HepG2 (cell line): ENCODE results near the gene TEX14. TPM values are rescaled to one million over a fixed set of nuclear protein-coding genes. Genes with fewer than 3 reads are reported as not detected.

Experiments used
- AFF4 ChIP-seq: sonication (generic); formaldehyde crosslinking; IDR thresholded peaks from 2 replicates; pipeline ENCODE4 v1.4.0; 2020; ENCODE audit warnings: missing genetic modification reagents
- CENPT ChIP-seq: sonication (generic); formaldehyde crosslinking; IDR thresholded peaks from 2 replicates; pipeline ENCODE4 v1.8.0; 2022; ENCODE audit warnings: low read depth, mild to moderate bottlenecking, moderate library complexity, missing genetic modification reagents
- ETV6 ChIP-seq: sonication (generic); formaldehyde crosslinking; conservative IDR thresholded peaks from 2 replicates; pipeline ENCODE4 v1.4.0; 2020; ENCODE audit warnings: missing genetic modification reagents
- GABPA ChIP-seq, 2 experiments: IDR thresholded peaks; 2 replicates each; pipeline ENCODE4 v1.6.1; 2011 to 2016; ENCODE audit warnings: low read depth in 2 of 2, low read length in 1 of 2, missing biosample characterization in 1 of 2, missing genetic modification characterization in 1 of 2
- HNRNPLL ChIP-seq: fragments of 200-400 bp; formaldehyde crosslinking; IDR thresholded peaks from 2 replicates; pipeline ENCODE4 v1.6.1; 2017; ENCODE audit warnings: mild to moderate bottlenecking, low read depth, low read length; ENCODE audit not compliant: poor library complexity, severe bottlenecking
- IRF9 ChIP-seq: sonication (generic); formaldehyde crosslinking; IDR thresholded peaks from 2 replicates; pipeline ENCODE4 v1.8.0; 2022; ENCODE audit warnings: missing genetic modification reagents, mild to moderate bottlenecking, borderline replicate concordance
- KDM5A ChIP-seq: fragments of 200-600 bp; sonication (generic); IDR thresholded peaks from 2 replicates; pipeline ENCODE4 v1.7.0; 2018; ENCODE audit warnings: antibody characterized with exemption, mild to moderate bottlenecking, low read length, borderline replicate concordance
- LBX2 ChIP-seq: sonication (generic); formaldehyde crosslinking; IDR thresholded peaks from 2 replicates; pipeline ENCODE4 v1.5.0; 2020; ENCODE audit warnings: missing genetic modification reagents, mild to moderate bottlenecking, borderline replicate concordance
- RXRA ChIP-seq: sonication (generic); formaldehyde crosslinking; IDR thresholded peaks from 2 replicates; pipeline ENCODE4 v1.5.1; 2020; ENCODE audit warnings: missing genetic modification reagents
- ZBTB37 ChIP-seq: sonication (generic); formaldehyde crosslinking; IDR thresholded peaks from 2 replicates; pipeline ENCODE4 v1.4.0; 2020; ENCODE audit warnings: mild to moderate bottlenecking, missing genetic modification reagents
- ZNF3 ChIP-seq: IDR thresholded peaks from 2 replicates; pipeline ENCODE4 v1.7.0; 2017; ENCODE audit warnings: inconsistent platforms
- ZNF724P ChIP-seq: sonication (generic); formaldehyde crosslinking; IDR thresholded peaks from 2 replicates; pipeline ENCODE4 v1.8.0; 2022; ENCODE audit warnings: missing genetic modification reagents, borderline replicate concordance
- ZNF747 ChIP-seq: sonication (generic); formaldehyde crosslinking; IDR thresholded peaks from 2 replicates; pipeline ENCODE4 v1.8.1; 2023; ENCODE audit warnings: missing genetic modification reagents, mild to moderate bottlenecking, borderline replicate concordance
- ZNF883 ChIP-seq: sonication (generic); formaldehyde crosslinking; IDR thresholded peaks from 2 replicates; pipeline ENCODE4 v1.5.1; 2020; ENCODE audit warnings: mild to moderate bottlenecking, missing genetic modification reagents; ENCODE audit errors: not compliant biosample characterization
- polyA plus RNA-seq, 8 experiments: library from polyadenylated mRNA; depleted of rRNA in 3 of 8; stranded (reverse) in 7 of 8; unstranded in 1 of 8; fragments of >200 nt; fragmentation: Illumina TruSeq in 4 of 8; extraction: Trizol in 4 of 8; gene quantifications; 2 replicates each; pipeline versions ENCODE4 v1.2.1 to v1.2.3, GENCODE V29; 2011 to 2016; ENCODE audit warnings: low read depth in 4 of 8, missing spikeins in 1 of 8, mixed read lengths in 1 of 8; ENCODE audit not compliant: insufficient read depth in 1 of 8
- total RNA-seq, 5 experiments: library from RNA; depleted of rRNA; stranded (reverse); fragments of >200 nt; fragmentation: Illumina TruSeq; extraction: Trizol; gene quantifications; 2 replicates each; pipeline ENCODE4 v1.2.3, GENCODE V29; 2016; ENCODE audit warnings: low read depth in 1 of 5

TEX14 gene
- total and polyA plus RNA-seq, 2 of the 13 experiments (the other 11 are each of a cell fraction or from before 2014, with no cell fraction given), result 0.04 to 0.07 TPM

- no peak; the same call in none of the 2 replicates for TF ChIP-seq ZNF3 (CRISPR knock-in tag)
- peak; percentile 22; the same call in 1 of the 2 replicates for TF ChIP-seq ZNF747 (CRISPR knock-in tag)
- peak; percentile 58; the same call in 1 of the 2 replicates for TF ChIP-seq CENPT (CRISPR knock-in tag)
- no peak for TF ChIP-seq ZNF724P (CRISPR knock-in tag)
- no peak for TF ChIP-seq IRF9 (CRISPR knock-in tag)
- peak; percentile 99 for TF ChIP-seq AFF4 (CRISPR knock-in tag)
- TF ChIP-seq RXRA (CRISPR knock-in tag), result no peak; the same call in 1 of the 2 replicates
- peak; percentile 70; the same call in 1 of the 2 replicates for TF ChIP-seq ETV6 (CRISPR knock-in tag)
- peak; percentile 93 for TF ChIP-seq KDM5A
- TF ChIP-seq GABPA (IDR thresholded peaks at IDR 0.05; ENCODE audit: low read depth, low read length), result no peak
- TF ChIP-seq GABPA (CRISPR knock-in tag; IDR thresholded peaks at IDR 0.05; ENCODE audit: low read depth), result peak; percentile 70
- no peak for TF ChIP-seq LBX2 (CRISPR knock-in tag)
- no peak for TF ChIP-seq ZNF883 (CRISPR knock-in tag)
- no peak; the same call in 1 of the 2 replicates for TF ChIP-seq ZBTB37 (CRISPR knock-in tag)
- TF ChIP-seq HNRNPLL, result no peak
These were observed 60.1 kb downstream of the TEX14 start (continued) for GRCh38 chr17:58631523-58632323.
